Measurements from ENCODE around the gene ENKD1.
A peak's percentile ranks its signal among the peaks of the same experiment; 100 is the strongest.

ENKD1 gene

GRCh38 chr16:67679935-67680897 lies 13.7 kb upstream of the ENKD1 start:
- no peak for DNase-seq (ENCODE audit: low read depth, low spot score)

DNA sequence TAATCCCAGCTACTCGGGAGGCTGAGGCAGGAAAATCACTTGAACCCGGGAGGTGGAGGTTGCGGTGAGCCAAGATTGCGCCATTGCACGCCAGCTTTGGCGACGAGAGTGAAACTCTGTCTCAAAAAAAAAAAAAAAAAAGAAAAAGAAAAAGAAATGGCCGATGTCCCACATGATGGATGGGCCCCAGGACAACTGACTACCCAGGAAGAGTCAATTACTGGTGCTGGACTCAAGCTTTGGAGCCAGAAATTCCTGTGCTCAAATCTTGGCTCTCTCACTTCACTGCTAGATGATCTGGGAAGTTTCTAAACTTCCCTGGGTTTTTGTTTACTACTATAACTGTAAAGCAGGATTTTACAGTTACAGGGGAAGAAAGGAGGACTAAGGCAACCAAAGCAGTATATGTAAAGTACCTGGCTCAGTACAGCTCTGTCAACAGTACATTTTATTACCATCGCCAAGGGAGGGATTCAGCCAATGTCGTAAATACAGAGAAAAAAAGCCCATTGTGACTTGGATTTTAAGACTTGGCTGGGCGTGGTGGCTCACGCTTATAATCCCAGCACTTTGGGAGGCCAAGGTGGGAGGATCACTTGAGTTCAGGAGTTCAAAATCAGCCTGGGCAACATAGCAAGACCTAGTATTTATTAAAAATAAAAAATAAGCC lies 11.9 kb upstream of the ENKD1 start:
- no peak for DNase-seq (ENCODE audit: low read depth, low spot score)

DNA sequence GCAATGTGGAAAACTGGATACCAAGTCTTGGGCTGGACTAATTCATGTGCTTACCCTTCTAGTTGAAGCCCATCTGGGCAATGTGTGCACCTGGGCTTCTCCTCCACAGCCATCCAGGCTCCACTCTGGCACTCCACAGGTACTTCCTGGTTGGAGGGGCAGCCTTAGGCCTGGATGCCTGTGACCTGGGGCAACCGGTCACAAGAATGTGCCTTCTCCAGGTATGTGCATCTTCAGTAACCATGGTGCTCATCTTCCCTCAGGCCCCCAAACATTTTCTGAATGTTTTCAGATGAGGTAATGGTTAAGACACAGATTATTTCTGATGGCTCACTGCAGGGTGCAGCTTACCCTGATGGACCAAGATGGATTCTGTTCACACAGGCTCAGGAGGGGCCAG lies 11.2 kb upstream of the ENKD1 start:
- DNase-seq (ENCODE audit: low read depth, low spot score): no peak

DNA sequence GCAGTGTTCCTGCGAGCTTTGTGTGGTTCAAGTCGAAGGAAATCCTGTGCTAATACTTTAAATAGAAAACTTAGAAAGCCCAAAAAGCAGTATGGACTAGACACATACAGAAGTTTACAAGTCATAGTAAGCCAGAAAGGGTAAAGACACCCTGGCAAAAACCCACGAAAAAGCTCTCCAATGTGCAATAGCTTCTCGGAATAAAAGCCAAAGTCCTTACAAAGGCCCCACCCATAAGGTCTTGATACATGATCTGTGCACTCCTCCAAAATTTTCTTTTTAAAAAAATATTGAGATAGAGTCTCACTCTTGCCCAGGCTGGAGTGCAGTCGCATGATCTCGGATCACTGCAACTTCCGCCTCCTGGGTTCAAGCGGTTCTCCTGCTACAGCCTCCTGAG lies 10.4 kb upstream of the ENKD1 start:
- DNase-seq (ENCODE audit: low read depth, low spot score): no peak

DNA sequence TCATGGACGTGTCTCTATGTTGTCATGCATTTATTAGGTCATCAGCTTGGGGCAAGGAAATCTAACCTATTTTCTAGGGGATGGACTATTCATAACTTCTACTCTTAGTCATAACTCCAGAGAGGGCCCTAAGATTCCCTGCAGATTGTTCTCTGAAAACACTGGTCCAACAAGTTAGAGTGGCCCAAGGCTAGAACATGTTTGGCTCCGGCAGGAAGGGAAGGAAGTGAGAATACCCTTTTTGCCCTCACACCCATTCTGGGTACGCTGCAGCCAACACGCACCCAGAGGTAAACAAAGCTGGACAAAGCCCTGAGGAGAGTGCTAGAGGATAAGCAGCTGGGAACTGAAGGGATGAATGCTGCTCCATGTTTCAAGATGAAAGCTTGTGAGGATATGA lies 10.0 kb upstream of the ENKD1 start:
- no peak for DNase-seq (ENCODE audit: low read depth, low spot score)

- DNase-seq (ENCODE audit: low read depth, low spot score): no peak
Observed at GRCh38 chr16:67675999-67676398, 9.4 kb upstream of the ENKD1 start.

DNA sequence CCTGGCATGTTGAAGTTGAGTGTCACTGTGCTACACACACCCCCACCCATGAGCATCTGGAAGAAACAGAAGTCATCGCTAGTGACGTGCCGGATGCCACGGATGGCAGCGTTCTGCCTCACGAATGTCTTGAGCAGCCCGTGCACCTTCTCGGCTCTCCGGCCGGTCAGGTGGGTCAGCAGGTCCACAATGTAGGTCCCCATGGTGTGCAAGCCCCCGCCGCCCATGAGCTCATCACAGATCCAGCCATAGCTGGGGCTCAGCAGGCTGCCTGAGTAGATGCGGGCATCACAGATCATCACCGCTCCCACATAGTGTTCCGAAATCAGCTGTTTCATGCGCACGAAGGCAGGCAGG lies 9.0 kb upstream of the ENKD1 start:
- no peak for DNase-seq (ENCODE audit: low read depth, low spot score)

DNA sequence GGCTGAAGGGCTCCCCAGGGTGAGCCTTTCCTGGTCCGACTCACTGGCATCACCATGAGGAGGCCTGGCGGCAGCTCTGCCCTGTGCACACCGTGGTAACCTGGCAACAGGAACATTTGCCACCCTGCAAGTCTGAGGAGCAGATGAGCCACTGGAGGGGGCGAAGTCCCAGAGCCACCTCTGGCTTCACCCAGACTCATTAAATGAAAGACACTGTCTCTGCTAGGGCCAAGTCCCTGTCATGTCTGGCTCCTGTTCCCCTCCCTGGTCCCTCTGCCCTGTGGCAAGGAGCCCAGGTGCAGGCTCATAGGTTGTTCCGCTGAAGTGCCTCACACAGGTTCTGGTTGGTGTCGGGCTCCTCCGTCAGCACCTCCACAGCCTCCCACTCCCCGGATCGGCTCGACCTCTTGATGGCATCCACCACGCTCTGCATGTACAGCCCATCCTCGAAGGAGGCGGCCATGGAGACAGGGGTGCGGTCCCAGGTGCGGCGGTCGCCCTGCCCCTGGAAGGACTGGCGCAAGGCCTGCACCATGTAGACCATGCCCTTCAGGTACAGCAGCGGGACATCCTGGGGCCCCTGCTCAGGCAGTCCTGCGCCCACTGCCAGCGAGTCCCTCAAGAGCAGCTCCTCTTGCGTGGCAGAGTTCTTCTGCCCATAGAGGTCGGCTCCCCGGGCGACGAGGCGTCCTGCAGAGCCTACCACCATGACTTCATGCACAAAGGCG lies 8.5 kb upstream of the ENKD1 start:
- no peak for DNase-seq (ENCODE audit: low read depth, low spot score)

DNA sequence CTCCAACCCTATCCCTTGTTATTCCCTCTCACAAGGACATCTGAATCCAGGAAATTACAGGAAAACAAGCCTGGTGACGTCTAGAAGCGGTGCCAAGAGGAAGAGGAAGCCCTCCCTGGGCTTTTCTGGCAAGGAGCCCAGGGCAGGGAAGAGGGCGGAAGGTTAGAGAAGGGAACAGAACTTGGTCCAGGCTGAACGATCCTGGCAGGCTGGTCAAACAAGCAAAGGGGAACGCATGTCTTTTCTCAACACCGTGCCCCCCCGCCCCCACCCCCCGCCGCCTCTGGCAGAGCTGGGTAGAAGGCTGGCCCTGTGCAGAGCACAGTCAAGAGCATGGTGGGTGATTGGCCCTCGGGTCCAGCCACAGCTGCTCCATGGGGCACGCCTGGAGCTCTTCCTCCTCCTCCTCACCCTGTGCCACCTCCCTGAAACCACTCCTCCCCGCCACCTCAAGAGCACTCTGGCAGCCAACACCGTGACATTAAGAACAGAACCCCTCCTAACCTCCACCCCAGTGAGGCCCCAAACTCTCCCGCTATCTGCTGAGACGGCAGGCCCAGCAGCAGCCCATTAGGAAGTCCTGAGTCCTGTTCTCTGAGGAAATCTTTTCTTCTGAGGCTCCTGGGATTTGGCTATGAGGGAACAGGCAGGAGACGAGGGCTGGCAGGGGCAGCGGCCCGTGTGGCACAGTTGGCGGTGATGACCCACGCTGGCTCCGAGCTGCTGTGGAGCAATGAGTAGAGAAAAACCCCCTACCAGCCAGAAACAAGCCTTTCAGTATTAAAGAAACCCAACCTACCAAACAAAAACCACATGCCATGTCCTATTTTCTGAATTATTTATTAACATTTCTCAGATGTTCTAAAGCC lies 7.4 kb upstream of the ENKD1 start:
- DNase-seq (ENCODE audit: low read depth, low spot score): no peak

DNA sequence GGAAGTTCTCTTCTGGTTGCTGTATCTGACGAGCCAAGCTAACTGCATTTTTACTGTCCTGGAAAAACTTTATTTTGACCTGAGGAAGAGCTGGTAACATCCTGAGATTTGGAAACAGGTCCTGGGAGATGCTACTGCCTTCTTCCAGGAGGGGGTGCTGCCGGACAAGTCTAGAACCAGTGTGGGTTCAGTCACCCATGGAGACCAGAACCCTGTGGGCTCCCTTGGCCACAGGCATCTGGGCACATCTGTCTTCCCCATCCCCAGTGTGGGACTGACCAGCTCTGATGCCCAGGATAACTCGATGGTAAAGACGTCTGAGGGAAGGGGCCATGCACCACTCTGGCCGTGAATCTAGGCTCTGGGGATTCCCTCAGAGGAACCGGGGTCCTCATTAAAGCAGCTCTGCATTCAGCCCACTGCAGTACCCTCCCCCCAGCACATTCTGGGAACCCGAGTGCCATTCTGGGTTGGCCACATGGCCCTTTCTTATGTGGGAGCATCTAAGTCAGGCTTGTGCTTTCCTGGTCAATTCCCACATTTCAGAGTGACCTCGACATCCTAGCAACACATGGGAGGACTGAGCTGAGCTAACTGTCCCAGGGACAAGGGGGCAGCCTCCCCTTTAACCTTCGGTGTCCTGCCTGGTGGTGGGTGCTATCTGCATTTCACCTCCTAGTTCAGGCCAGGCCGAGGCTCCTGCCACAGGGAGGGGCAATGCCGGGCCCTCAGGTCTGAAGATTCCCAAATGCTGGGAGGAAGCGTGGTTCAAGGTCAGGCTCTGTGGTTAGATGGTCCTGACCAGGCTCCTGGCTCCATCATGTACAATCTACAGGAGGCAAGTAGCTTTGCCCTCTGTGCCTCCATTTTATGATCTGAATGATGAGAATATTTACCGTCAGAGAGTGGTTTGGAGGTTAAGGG lies 6.5 kb upstream of the ENKD1 start:
- DNase-seq (ENCODE audit: low read depth, low spot score): no peak

DNA sequence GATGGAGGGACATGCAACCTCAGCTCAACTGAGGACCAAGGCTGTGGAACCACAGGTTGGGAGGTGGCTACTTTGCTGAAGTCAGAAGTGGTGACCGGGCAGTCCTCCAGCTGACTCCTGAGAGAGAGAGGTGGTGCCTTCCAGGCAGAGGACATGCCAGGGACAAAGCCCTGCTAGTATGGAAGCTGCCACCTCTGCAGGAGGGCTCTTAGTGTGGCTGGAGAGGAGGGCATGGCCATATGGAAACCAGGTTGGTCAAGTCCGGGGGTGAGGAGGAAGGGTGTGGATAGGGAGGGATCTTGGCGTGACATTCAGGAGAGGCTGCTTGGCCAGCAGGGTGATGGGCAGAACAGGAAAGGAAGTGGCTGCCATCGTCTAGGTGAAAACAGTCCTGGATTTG lies 5.8 kb upstream of the ENKD1 start:
- DNase-seq (ENCODE audit: low read depth, low spot score): no peak

DNA sequence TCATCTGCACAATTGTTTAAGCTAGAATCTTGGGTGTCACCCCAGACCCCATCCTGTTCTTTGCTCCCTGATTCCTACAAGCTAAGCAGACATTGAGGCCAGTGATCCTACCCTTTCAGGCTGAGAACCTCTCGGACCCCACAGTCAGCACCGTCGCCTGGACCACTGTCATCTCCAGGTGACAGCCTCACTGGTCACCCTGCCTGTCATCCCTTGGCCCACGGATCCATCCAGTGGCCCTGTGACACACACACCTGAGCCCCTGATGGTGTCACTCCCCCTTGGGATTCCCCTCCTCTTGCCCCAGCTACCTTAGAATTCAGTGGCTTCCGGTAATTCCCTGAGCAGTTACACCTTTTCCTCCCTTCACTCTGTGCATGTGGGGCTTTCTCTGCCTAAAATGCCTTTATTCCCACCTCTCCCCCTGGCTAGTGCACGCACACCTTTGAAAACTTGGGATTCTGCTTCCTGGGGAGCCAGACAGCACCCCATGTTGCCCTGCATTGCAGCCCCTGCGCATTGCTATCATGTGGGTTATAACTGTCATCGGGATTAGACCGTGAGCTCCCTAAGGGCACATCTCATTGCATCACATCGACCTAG lies 3.0 kb upstream of the ENKD1 start:
- no peak for DNase-seq (ENCODE audit: low read depth, low spot score)

- DNase-seq (ENCODE audit: low read depth, low spot score): no peak
Observed at GRCh38 chr16:67668495-67669157, 2.1 kb upstream of the ENKD1 start.

DNA sequence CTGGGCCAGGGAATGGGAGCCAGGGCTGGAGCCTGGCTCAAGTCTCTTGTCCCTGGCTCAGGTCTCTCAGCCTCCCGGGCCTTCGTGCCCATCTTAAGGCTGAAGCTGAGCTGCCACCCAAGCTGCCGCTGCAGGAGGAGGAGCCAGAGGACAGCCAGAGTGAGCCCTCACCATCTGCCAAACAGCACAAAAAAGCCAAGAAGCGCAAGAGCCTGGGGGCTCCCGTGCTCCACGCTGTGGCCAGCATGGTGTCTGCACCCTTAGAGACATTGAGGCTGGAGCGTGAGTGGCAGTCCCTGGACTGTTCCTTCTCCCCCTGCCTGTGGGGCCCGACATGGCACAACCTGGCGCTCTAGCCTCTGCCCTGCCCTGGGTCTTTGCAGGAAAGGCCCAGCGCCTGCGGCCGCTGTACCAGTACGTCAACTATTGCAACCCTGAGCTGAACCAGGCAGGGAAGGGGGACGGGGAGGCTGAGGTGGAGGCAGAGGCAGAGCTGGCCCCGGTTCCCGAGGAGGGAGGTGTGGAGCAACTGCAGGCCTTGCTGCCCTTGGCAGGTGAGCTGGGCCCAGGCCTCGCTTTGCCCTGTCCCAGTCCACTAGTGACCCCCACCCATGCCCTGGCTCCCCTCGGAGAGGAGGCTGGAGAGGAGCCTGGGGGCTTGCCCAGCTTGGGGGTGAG lies 1.4 kb upstream of the ENKD1 start:
- peak; percentile 72 for DNase-seq (ENCODE audit: low read depth, low spot score)

GRCh38 chr16:67667453-67667816 lies 885 bp upstream of the ENKD1 start:
- no peak for DNase-seq (ENCODE audit: low read depth, low spot score)

DNA sequence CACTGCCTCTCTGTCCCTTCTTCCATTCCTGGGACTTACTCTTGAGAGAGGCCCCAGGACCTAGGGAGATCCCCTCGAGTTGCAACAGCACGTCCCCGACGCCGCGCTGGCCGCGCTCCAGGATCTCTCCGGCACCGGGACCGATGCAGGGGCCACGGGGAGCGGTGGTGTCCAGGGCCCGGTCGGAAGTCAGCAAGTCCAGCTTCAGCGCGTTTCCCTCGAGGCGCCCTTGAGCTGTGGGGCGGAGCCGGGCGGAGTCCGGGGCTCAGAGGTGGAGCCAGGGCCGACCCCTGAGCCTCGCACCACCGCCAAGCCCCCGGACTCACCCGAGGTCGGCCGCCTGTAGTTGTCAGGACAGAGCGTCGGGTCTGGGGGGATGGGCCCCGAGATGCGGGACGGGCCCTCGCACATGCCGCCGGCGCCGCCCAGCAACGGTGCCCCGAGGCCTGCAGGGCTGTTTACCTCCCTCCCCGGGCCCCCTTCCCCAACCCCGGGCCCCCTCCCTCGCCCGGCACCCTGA lies 458 bp downstream of the ENKD1 start:
- DNase-seq (ENCODE audit: low read depth, low spot score): no peak

GRCh38 chr16:67665598-67665997 lies 952 bp downstream of the ENKD1 start:
- DNase-seq (ENCODE audit: low read depth, low spot score): no peak

DNA sequence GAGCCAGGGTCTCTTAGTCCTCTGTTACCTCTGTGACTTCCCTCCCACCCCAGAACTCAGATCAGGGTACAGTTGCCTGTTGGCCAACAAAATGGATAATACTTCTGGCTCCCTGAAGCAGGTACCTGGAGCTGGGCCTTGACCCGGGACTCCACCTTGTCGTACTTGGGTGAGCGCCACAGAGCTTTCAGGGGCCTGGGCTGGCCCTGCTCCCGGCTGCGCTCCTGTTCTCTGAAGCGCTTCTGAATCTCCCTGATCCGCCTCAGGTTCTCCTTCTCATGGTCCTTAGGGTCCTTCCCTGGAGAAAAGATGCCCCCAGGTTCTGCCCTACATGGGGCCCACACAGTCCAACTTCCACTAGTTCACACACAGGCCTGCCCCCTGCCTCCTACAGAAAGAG lies 1.7 kb downstream of the ENKD1 start:
- DNase-seq (ENCODE audit: low read depth, low spot score): no peak

DNA sequence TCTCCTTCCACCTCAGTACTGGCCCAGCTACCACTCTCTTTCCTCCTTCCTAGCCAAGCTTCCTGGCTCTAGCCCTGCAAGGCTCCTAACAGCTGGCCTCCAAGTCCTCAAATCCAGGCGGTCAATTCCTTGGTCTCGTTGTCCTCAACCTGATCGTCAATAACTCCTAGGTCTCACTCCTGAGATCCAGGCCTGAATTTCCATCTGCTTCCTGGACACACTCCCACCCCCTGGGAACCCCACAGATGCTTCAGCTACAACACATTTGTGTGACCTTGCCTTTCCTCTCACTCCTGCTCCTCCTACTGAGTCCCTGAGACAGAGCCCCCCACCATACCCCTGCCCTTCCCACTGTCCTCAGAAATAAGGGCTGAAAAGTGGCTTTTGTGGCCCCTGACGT lies 2.3 kb downstream of the ENKD1 start:
- no peak for DNase-seq (ENCODE audit: low read depth, low spot score)

Data from iPS DF 19.7 (cell line).